HepG2 (cell line): ENCODE data around the gene DTX4. TPM values are rescaled to one million over a fixed set of nuclear protein-coding genes. Genes with fewer than 3 reads are reported as not detected.

Experiments used
- ATAC-seq: fragments of 200-7000 bp; cut with Tn5 transposase; 3 replicates; pipeline ENCODE4 v1.9.1; 2020; ENCODE audit warnings: mild to moderate bottlenecking, moderate library complexity
- BruUV-seq: library from RNA; stranded (reverse); fragments of 400-500 nt; replicated peaks from 2 replicates; lab custom pipeline; 2021; lab: Mats Ljungman, UMichigan
- CTCF ChIA-PET: fragments of 300-600 bp; formaldehyde crosslinking; extraction: SDS; loops from one replicate; lab custom pipeline; 2021; ENCODE audit warnings: low total read pairs, inconsistent platforms, low intra/inter-chr PET ratio; lab: Yijun Ruan, JAX
- POLR2A ChIA-PET: fragments of 350-600 bp; sonication (Branson Sonifier 250); formaldehyde crosslinking; loops from one replicate; lab custom pipeline; 2020; ENCODE audit warnings: antibody characterized with exemption, inconsistent platforms; lab: Yijun Ruan, JAX
- DNase-seq: peaks from one replicate; pipeline ENCODE4 v3.0.0-alpha.2; 2015; ENCODE audit warnings: low spot score
- FAIRE-seq: peaks from 3 replicates; lab custom pipeline; 2011; peaks lifted over from hg19 to GRCh38; lab: Jason Lieb, UNC
- H2AFZ ChIP-seq: one replicate; pipeline ENCODE4 v1.6.1; 2011; ENCODE audit warnings: low read length, inconsistent platforms
- H3K27ac ChIP-seq: fragments of 300-600 bp; 3 replicates; pipeline ENCODE4 v1.8.0; 2011; ENCODE audit warnings: mixed run types, mild to moderate bottlenecking, mixed read lengths, low read length, inconsistent platforms; ENCODE audit not compliant: insufficient read depth; ENCODE audit errors: extremely low read length
- H3K27me3 ChIP-seq, 2 experiments: fragments of 200-600 bp in 1 of 2; 2 replicates in 1 of 2; 3 replicates in 1 of 2; pipeline versions ENCODE4 v1.6.0 to v1.8.0; 2011; ENCODE audit warnings: low read length in 2 of 2, mild to moderate bottlenecking in 2 of 2, moderate library complexity in 2 of 2, inconsistent platforms in 1 of 2; ENCODE audit not compliant: insufficient read depth in 2 of 2, control insufficient read depth in 1 of 2
- H3K36me3 ChIP-seq, 2 experiments: fragments of 200-600 bp in 1 of 2; replicated peaks in 1 of 2; 2 replicates in 1 of 2; 3 replicates in 1 of 2; pipeline versions ENCODE4 v1.5.1 to v1.8.0; 2011; ENCODE audit warnings: low read length in 2 of 2, inconsistent platforms in 1 of 2; ENCODE audit not compliant: insufficient read depth in 2 of 2, control insufficient read depth in 1 of 2
- H3K4me1 ChIP-seq: 2 replicates; pipeline ENCODE4 v1.5.1; 2012; ENCODE audit warnings: low read length, inconsistent platforms; ENCODE audit not compliant: insufficient read depth
- H3K4me2 ChIP-seq: 2 replicates; pipeline ENCODE4 v1.6.0; 2011; ENCODE audit warnings: low read depth, low read length, inconsistent platforms
- H3K4me3 ChIP-seq, 3 experiments: fragments of 200-600 bp in 1 of 3; sonication (generic), shearing (Covaris generic) in 1 of 3; replicated peaks in 1 of 3; 2 replicates each; pipeline ENCODE4 v1.5.1; 2011 to 2016; ENCODE audit warnings: low read length in 3 of 3, inconsistent platforms in 2 of 3, low read depth in 2 of 3, mild to moderate bottlenecking in 2 of 3, control low read depth in 1 of 3, mixed read lengths in 1 of 3; ENCODE audit not compliant: insufficient read depth in 1 of 3
- H3K79me2 ChIP-seq: one replicate; pipeline ENCODE4 v1.6.1; 2011; ENCODE audit warnings: low read length, inconsistent platforms; ENCODE audit not compliant: insufficient read depth
- H3K9ac ChIP-seq: 2 replicates; pipeline ENCODE4 v1.6.0; 2011; ENCODE audit warnings: mild to moderate bottlenecking, low read depth, low read length, inconsistent platforms; ENCODE audit not compliant: insufficient read depth
- H3K9me3 ChIP-seq: 2 replicates; pipeline ENCODE4 v1.5.1; 2012; ENCODE audit warnings: mild to moderate bottlenecking, low read length
- H4K20me1 ChIP-seq: 2 replicates; pipeline ENCODE4 v1.6.0; 2011; ENCODE audit warnings: inconsistent platforms, mild to moderate bottlenecking, low read length, moderate library complexity; ENCODE audit not compliant: insufficient read depth
- RAD21 ChIP-seq: fragments of 450-650 bp; formaldehyde crosslinking; IDR thresholded peaks from 2 replicates; pipeline ENCODE4 v1.5.0; 2020; ENCODE audit warnings: mild to moderate bottlenecking
- SMC3 ChIP-seq: IDR thresholded peaks from 2 replicates; pipeline ENCODE4 v1.6.1; 2011; ENCODE audit warnings: low read length, improper control_type of control experiment
- SOX5 ChIP-seq: IDR thresholded peaks from 2 replicates; pipeline ENCODE4 v1.6.1; 2016; ENCODE audit warnings: borderline replicate concordance
- STAG1 ChIP-seq: sonication (generic); formaldehyde crosslinking; IDR thresholded peaks from 2 replicates; pipeline ENCODE4 v1.4.0; 2020; ENCODE audit warnings: missing genetic modification reagents
- ZFP36 ChIP-seq: fragments of 150-350 bp; IDR thresholded peaks from 2 replicates; pipeline ENCODE4 v1.6.1; 2018; ENCODE audit warnings: borderline replicate concordance, low read length, low read depth; ENCODE audit not compliant: partially characterized antibody
- ZMYM3 ChIP-seq: sonication (generic); formaldehyde crosslinking; IDR thresholded peaks from 2 replicates; pipeline ENCODE4 v1.5.1; 2020; ENCODE audit warnings: mild to moderate bottlenecking, missing genetic modification reagents
- ZNF703 ChIP-seq: sonication (generic); formaldehyde crosslinking; IDR thresholded peaks from 2 replicates; pipeline ENCODE4 v1.5.1; 2020; ENCODE audit warnings: missing genetic modification reagents, mild to moderate bottlenecking, moderate library complexity, borderline replicate concordance
- ZNF790 ChIP-seq: sonication (generic); formaldehyde crosslinking; IDR thresholded peaks from 2 replicates; pipeline ENCODE4 v1.8.0; 2022; ENCODE audit warnings: missing genetic modification reagents, mild to moderate bottlenecking, borderline replicate concordance
- WGBS: methylation state at CpG from one replicate; pipeline ENCODE4 v1.1.6; 2017; ENCODE audit warnings: low lambda C conversion rate; 5-methylcytosine and 5-hydroxymethylcytosine counted together
- in situ Hi-C: cut with HindIII; loops from 2 replicates; pipeline ENCODE4 v1.10.0; 2017; ENCODE audit warnings: low pct_unique_long_range_greater_than_20kb; ENCODE audit not compliant: extremely low pct_ligation_motif_present
- intact Hi-C: fragments of 100-400 bp; cut with micrococcal nuclease; formaldehyde crosslinking; loops from one replicate; pipeline ENCODE4 v1.10.0; 2022; ENCODE audit not compliant: unreplicated experiment
- polyA plus RNA-seq, 8 experiments: library from polyadenylated mRNA; depleted of rRNA in 3 of 8; stranded (reverse) in 7 of 8; unstranded in 1 of 8; fragments of >200 nt; fragmentation: Illumina TruSeq in 4 of 8; extraction: Trizol in 4 of 8; gene quantifications; 2 replicates each; pipeline versions ENCODE4 v1.2.1 to v1.2.3, GENCODE V29; 2011 to 2016; ENCODE audit warnings: low read depth in 4 of 8, missing spikeins in 1 of 8, mixed read lengths in 1 of 8; ENCODE audit not compliant: insufficient read depth in 1 of 8
- total RNA-seq, 5 experiments: library from RNA; depleted of rRNA; stranded (reverse); fragments of >200 nt; fragmentation: Illumina TruSeq; extraction: Trizol; gene quantifications; 2 replicates each; pipeline ENCODE4 v1.2.3, GENCODE V29; 2016; ENCODE audit warnings: low read depth in 1 of 5
- TF ChIP-seq, protein P1 (sequence below): sonication (generic); formaldehyde crosslinking; IDR thresholded peaks from 2 replicates; pipeline ENCODE4 v1.4.0; 2020; ENCODE audit warnings: missing genetic modification reagents
- TF ChIP-seq, protein P2 (sequence below): sonication (generic); formaldehyde crosslinking; IDR thresholded peaks from 2 replicates; pipeline ENCODE4 v1.5.0; 2020; ENCODE audit warnings: missing genetic modification reagents
- TF ChIP-seq, protein P3 (sequence below): sonication (generic); formaldehyde crosslinking; IDR thresholded peaks from 2 replicates; pipeline ENCODE4 v1.5.0; 2020; ENCODE audit warnings: mild to moderate bottlenecking, missing genetic modification reagents, moderate library complexity

The DTX4 gene
- total and polyA plus RNA-seq, 2 of the 13 experiments (the other 11 are each of a cell fraction or from before 2014, with no cell fraction given) = 0.67 to 5.6 TPM

DNA sequence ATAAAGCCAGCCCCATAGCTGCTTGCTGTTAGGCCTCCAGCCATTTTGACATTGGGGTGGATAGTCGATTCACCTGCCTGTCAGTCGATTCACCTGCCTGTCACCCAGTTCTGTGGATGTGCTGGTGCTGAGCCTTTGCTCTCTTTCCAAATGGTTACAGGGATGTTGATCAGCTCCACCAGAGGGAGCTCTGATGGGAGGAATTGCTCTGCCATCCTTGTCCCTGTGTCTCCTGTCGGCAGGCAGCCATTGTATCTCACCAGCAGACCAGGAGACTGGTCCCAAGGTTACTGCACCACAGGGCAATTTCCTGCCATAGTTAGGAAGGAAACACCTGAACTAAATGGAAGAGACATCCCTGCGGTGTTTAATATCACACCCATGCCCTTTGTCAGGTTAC lies 34.7 kb downstream of the DTX4 start (continued):
- TF ChIP-seq, protein P1, sequence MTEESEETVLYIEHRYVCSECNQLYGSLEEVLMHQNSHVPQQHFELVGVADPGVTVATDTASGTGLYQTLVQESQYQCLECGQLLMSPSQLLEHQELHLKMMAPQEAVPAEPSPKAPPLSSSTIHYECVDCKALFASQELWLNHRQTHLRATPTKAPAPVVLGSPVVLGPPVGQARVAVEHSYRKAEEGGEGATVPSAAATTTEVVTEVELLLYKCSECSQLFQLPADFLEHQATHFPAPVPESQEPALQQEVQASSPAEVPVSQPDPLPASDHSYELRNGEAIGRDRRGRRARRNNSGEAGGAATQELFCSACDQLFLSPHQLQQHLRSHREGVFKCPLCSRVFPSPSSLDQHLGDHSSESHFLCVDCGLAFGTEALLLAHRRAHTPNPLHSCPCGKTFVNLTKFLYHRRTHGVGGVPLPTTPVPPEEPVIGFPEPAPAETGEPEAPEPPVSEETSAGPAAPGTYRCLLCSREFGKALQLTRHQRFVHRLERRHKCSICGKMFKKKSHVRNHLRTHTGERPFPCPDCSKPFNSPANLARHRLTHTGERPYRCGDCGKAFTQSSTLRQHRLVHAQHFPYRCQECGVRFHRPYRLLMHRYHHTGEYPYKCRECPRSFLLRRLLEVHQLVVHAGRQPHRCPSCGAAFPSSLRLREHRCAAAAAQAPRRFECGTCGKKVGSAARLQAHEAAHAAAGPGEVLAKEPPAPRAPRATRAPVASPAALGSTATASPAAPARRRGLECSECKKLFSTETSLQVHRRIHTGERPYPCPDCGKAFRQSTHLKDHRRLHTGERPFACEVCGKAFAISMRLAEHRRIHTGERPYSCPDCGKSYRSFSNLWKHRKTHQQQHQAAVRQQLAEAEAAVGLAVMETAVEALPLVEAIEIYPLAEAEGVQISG (CRISPR knock-in tag) = peak; percentile 40; the same call in 1 of the 2 replicates
- TF ChIP-seq ZNF790 (CRISPR knock-in tag) (no peak), ZMYM3 (no peak), ZFP36 (no peak)
- TF ChIP-seq, protein P2, sequence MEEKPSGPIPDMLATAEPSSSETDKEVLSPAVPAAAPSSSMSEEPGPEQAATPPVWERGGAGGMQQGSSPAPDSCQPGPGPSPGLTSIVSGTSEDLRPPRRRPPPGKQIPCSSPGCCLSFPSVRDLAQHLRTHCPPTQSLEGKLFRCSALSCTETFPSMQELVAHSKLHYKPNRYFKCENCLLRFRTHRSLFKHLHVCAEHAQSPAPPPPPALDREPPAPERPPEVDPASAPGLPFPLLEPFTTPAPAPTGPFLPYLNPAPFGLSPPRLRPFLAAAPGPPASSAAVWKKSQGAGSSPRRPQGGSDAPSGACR (CRISPR knock-in tag) = no peak

DNA sequence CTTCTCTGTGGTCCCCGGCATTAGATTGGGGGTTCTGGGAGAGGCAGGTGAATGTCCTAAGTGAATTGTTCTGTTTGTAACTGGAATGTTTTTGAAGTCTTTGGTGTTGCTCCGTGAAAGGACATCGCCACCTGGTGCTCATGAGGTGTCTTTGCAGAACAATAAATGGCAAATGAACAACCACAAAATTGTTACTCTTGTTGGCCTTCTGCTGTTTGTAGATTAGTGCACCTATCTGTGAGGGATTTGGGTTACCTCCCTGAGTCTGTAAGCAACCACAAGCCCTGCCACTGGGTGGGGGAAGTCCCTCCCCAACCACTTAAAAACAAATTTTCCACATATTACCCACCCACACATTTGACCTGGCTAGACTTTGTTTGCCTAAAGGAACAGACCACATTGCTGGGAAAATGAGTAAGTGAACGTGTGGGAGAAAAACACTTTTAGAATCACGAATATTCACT lies 36.1 kb downstream of the DTX4 start:
- FAIRE-seq (peak; percentile 91), DNase-seq (peak; percentile 48), ATAC-seq (peak; percentile 67)
- Histone ChIP-seq H3K27me3 (no peaks in the 10 kb centered on the region), H3K4me1 (no peaks in the 10 kb centered on the region), H4K20me1 (no peaks in the 10 kb centered on the region), H3K9ac (no peak overlapping the region), H3K4me3 (no peak overlapping the region), H3K4me2 (no peak overlapping the region), H3K9me3 (no peaks in the 10 kb centered on the region), H3K79me2 (no peaks in the 10 kb centered on the region), H3K36me3 (peaks cover 3 to 5% of the 10 kb centered on the region in 2 experiments; a peak in 2 of 5 replicates), H3K27ac (no peak overlapping the region), H2AFZ (no peak overlapping the region)
- WGBS = 8% methylated on average over 5 of the region's 5 CpGs
- no TSS peak for BruUV-seq
- in situ Hi-C loops (loop anchor here (5.0 kb wide), 2 partner anchors 36 to 224 kb away; partner anchors contain the start of gene DTX4), intact Hi-C loops (loop anchor here (1.0 to 10.0 kb wide), 2 partner anchors 37 to 63 kb away; partner anchors contain the start of gene FAM111A)
- ChIA-PET POLR2A (no interaction called here), CTCF (interaction anchor here (0.8 to 4.2 kb wide), 4 partner anchors 22 to 222 kb away, joined by 3 to 77 read pairs (median 4); partner anchors contain the start of gene DTX4)
- TF ChIP-seq, protein P3, sequence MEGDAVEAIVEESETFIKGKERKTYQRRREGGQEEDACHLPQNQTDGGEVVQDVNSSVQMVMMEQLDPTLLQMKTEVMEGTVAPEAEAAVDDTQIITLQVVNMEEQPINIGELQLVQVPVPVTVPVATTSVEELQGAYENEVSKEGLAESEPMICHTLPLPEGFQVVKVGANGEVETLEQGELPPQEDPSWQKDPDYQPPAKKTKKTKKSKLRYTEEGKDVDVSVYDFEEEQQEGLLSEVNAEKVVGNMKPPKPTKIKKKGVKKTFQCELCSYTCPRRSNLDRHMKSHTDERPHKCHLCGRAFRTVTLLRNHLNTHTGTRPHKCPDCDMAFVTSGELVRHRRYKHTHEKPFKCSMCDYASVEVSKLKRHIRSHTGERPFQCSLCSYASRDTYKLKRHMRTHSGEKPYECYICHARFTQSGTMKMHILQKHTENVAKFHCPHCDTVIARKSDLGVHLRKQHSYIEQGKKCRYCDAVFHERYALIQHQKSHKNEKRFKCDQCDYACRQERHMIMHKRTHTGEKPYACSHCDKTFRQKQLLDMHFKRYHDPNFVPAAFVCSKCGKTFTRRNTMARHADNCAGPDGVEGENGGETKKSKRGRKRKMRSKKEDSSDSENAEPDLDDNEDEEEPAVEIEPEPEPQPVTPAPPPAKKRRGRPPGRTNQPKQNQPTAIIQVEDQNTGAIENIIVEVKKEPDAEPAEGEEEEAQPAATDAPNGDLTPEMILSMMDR = peak; percentile 84
- TF ChIP-seq SMC3 = peak; percentile 74
- TF ChIP-seq STAG1 = peak; percentile 84
- no peak for TF ChIP-seq ZNF703
- TF ChIP-seq RAD21 = peak; percentile 60
- TF ChIP-seq SOX5 = 0 out of 2 replicates have a peak, but pooled peaks have one; percentile 20
